ENCODE results near the gene HYLS1.

DNA sequence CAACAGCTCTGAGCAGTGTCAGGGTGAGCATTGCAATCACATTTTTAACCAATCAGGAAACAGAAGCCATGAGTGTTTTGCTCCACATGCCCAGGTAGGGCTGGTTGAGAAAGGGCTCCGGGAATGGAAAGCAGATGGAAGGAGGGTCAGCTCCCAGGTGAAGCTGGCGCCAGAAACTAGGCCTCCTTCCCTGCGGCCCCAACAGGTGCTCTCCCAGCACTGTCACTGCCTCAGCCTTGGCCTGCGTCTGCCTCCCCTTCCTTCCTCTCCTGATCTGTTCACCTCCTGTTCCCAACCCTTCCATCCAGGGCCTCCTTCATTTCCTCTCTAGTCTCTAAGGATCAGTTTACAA lies 53.8 kb downstream of the HYLS1 start:
- TF ChIP-seq, protein P1, sequence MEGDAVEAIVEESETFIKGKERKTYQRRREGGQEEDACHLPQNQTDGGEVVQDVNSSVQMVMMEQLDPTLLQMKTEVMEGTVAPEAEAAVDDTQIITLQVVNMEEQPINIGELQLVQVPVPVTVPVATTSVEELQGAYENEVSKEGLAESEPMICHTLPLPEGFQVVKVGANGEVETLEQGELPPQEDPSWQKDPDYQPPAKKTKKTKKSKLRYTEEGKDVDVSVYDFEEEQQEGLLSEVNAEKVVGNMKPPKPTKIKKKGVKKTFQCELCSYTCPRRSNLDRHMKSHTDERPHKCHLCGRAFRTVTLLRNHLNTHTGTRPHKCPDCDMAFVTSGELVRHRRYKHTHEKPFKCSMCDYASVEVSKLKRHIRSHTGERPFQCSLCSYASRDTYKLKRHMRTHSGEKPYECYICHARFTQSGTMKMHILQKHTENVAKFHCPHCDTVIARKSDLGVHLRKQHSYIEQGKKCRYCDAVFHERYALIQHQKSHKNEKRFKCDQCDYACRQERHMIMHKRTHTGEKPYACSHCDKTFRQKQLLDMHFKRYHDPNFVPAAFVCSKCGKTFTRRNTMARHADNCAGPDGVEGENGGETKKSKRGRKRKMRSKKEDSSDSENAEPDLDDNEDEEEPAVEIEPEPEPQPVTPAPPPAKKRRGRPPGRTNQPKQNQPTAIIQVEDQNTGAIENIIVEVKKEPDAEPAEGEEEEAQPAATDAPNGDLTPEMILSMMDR (IDR thresholded peaks at IDR 0.05 in 8 of 11, conservative IDR thresholded peaks at IDR 0.05 in 3 of 11): no peak
- no peak for TF ChIP-seq POLR2A (IDR thresholded peaks at IDR 0.05)

Data from spleen (tissue), 7 donors.